ENCODE data around the gene RABGAP1L.
"Not testable (repeated sequence)": the region's sequence is repeated elsewhere in the genome, so short reads cannot be mapped to it uniquely, and the experiment has no call there.

- not testable (repeated sequence) for TF ChIP-seq ZSCAN16 (tag by site-specific recombination; IDR thresholded peaks at IDR 0.05); ZBTB44 (tag by site-specific recombination; IDR thresholded peaks at IDR 0.05); ZEB2 (tag by site-specific recombination; IDR thresholded peaks at IDR 0.05); CTCF (tag by site-specific recombination; IDR thresholded peaks at IDR 0.05); ZNF48 (tag by site-specific recombination; IDR thresholded peaks at IDR 0.05); ZNF302 (tag by site-specific recombination; IDR thresholded peaks at IDR 0.05; ENCODE audit: low read depth); PRDM10 (tag by site-specific recombination; IDR thresholded peaks at IDR 0.05); ZNF239 (tag by site-specific recombination; IDR thresholded peaks at IDR 0.05); ZNF785 (tag by site-specific recombination; IDR thresholded peaks at IDR 0.05)
These were observed 37.0 kb upstream of the RABGAP1L start for GRCh38 chr1:174122318-174122717.

Measured in HEK293 (cell line).